SW 1271 (cell line): ENCODE measurements around the gene NOTCH2.

Source experiments
- DNase-seq, 2 experiments: peaks; one replicate each; lab custom pipeline; 2025; lab: John Stamatoyannopoulos, UW

NOTCH2 gene

DNA sequence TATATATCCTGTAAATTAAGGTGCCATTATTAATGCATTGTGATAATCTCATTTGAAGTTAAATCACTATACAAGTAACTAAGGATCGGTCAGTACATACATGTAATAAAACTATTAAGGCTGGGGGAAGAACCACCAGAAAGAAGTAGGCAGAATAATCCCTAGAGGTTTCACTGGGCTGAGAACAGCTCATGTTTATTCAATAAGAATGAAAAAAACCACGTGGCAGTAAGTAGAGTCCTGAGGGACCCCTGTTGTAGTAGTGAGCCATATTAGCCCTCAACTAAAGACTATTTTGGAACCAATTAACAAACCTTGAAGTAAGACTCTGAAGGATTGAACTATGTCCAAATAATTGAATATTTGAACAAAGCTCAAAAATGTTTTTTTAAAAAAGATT is 126.2 kb downstream of the NOTCH2 start:
- no peak for DNase-seq

DNA sequence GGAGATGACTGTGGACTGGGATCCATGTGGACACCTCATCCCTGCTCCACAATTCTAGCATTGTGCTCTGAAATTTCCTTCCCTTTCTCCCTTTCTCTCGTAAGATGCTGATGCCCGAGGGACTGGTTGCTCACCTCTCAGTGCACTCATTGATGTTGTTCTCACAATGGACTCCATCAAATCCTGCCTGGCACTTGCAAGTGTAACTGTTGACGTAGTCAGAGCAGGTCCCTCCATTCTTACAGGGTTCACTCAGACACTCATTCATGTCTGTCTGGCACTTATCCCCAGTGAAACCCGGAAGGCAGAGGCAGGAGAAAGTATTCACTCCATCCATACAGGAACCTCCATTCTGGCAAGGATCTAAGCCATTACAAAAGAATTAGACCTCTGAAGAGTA is 128.1 kb downstream of the NOTCH2 start:
- no peak for DNase-seq

- DNase-seq = no peak
Observed at GRCh38 chr1:119940697-119941096, 128.8 kb downstream of the NOTCH2 start.

DNA sequence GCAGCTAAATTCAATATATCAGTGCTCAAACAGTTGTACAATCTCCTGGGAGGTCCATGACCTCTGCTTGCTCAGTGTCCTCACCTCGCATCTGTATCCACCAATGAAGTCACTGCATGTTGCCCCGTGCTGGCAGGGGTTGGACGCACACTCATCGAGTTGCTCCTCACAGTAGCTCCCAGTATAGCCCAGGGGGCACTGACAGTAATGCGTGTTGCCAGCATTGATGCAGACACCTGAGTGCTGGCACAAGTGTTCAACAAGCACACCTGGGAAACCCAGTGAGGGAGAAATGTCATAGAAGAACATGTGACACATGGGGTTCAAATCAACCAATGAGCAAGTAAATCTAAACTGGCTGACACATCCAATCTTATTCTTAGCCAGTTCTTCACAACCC is 132.3 kb downstream of the NOTCH2 start:
- DNase-seq = no peak

- no peak for DNase-seq
Observed at GRCh38 chr1:119935915-119936314, 133.5 kb downstream of the NOTCH2 start.

- DNase-seq = no peak
Observed at GRCh38 chr1:119935373-119935772, 134.1 kb downstream of the NOTCH2 start.

- no peak for DNase-seq
Observed at GRCh38 chr1:119933397-119933796, 136.1 kb downstream of the NOTCH2 start.

- no peak for DNase-seq
Observed at GRCh38 chr1:119929643-119930315, 139.7 kb downstream of the NOTCH2 start.

DNA sequence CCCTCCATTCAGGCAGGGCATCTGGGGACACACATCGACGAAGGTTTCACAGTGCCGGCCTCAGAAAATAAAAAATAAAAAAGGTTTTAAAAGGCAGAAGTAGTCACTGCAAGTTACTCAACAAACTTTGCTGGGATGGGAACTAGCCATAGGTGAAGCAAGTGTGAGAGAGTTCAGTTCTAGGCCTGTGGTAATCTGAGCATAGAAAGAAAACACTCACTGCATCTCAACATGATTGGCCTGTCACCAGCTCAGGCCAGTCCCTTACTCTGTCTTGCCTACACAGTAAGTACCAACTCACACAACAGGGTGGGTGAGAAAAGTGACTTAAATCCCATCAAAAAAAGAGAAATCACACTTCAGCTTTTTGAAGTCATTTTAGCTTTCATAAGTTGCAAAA is 142.9 kb downstream of the NOTCH2 start:
- no peak for DNase-seq

- no peak for DNase-seq
Observed at GRCh38 chr1:119924948-119925898, 144.2 kb downstream of the NOTCH2 start.

GRCh38 chr1:119920104-119920968 is 149.1 kb downstream of the NOTCH2 start:
- DNase-seq = no peak

- no peak for DNase-seq
Observed at GRCh38 chr1:119919241-119919640, 150.2 kb downstream of the NOTCH2 start.

GRCh38 chr1:119918301-119918700 is 151.2 kb downstream of the NOTCH2 start:
- no peak for DNase-seq

DNA sequence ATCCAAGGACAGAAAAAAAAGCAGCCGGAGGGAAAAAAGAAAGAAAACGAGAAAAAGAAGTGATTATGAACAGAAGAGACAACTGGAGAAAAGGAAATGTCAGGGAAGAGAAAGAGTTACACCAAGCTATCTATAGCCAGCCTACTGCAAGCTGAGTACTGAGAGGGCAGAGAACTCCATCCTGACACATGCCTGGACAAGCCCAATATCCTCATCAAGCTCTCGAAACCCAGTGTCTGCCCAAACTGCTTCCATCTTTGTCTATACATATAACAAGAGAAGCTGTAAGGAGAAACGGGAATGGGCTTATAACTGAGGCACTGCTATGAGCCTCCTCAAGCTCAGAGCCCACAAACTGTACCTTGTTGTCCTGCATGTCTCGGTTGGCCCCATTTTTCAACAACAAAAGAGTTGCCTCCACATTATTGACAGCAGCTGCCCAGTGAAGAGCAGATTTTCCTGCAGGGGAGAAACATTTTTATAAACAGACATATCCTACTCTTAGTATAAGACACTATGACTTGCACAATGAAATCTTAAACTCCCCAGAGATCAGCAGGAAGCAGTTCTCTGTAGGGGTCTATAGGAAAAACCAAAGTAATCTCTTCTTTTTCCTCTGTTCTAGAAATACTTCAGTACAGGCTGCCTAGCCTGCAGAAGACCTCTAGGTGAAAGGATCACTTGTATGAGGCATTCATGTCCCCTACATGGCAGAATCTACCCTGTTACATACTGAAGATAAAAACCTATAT is 152.0 kb downstream of the NOTCH2 start:
- DNase-seq = no peak

DNA sequence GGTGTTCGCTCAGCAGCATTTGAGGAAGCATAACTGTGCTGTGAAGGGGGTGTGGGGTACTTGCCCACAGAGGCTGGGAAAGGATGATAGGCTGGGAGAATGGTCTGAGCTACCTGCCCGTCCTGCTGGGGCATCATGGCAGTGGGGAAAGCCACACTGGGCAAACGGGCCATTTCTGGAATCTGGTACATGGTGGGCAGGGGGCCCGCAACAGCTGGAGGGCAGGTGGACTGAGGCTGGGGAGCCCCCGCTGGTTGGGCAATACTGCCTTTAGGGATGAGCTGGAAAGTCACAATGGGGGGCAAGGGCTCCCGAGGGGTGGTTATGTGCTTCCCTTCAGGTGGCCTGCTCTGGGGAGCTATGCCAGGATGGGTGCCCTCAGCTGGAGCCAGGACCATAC is 153.9 kb downstream of the NOTCH2 start:
- no peak for DNase-seq

- DNase-seq = no peak
Observed at GRCh38 chr1:119914071-119914470, 155.4 kb downstream of the NOTCH2 start.

GRCh38 chr1:119912963-119913362 is 156.5 kb downstream of the NOTCH2 start:
- no peak for DNase-seq

- DNase-seq = no peak
Observed at GRCh38 chr1:119911775-119912174, 157.7 kb downstream of the NOTCH2 start.

- no peak for DNase-seq
Observed at GRCh38 chr1:119910618-119911017, 158.8 kb downstream of the NOTCH2 start.

DNA sequence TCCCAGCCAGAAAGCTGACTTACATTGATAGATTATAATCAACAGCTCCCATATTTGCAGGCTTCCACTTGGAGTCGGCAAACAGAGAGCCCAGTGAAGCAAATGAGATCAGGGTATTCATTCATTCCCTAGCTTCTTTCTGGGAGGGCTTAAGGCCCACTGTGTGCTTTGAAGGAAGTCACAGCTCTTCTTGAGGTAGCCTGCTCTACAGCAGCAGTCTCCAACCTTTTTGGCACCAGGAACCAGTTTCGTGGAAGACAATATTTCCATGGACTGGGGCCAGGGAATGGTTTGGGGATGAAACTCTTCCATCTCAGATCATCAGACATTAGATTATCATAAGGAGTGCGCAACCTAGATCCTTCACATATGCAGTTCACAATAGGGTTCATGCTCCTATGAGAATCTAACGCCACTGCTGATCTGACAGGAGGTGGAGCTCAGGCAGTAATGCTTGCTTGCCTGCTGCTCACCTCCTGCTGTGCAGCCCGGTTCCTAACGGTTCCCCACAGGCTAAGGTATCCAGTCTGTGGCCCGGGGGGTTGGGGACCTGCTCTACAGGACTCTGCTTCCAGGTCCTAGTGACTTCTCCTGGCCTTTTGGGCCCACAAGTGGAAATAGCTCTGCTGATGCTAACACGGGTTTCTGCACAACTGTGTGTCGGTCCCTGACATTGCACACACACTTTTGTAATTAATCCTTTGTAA is 159.4 kb downstream of the NOTCH2 start:
- DNase-seq = no peak

- DNase-seq = no peak
Observed at GRCh38 chr1:119908661-119909060, 160.8 kb downstream of the NOTCH2 start.
